OCI-LY7 (cell line): ENCODE measurements around the gene ANKRD13B. TPM values are rescaled to one million over a fixed set of nuclear protein-coding genes. Genes with fewer than 3 reads are reported as not detected.

ENCODE experiments used
- BruUV-seq: library from RNA; stranded (reverse); fragments of 400-500 nt; replicated peaks from 2 replicates; lab custom pipeline; 2021; lab: Mats Ljungman, UMichigan
- CTCF ChIA-PET: fragments of 300-600 bp; sonication (Branson Sonifier 250); formaldehyde crosslinking; loops from one replicate; lab custom pipeline; 2022; ENCODE audit warnings: antibody characterized with exemption; ENCODE audit not compliant: unreplicated experiment; lab: Charles Lee
- POLR2A ChIA-PET: fragments of 300-600 bp; sonication (Branson Sonifier 250); formaldehyde crosslinking; loops from one replicate; lab custom pipeline; 2022; ENCODE audit warnings: antibody characterized with exemption; lab: Charles Lee
- DNase-seq: peaks from one replicate; pipeline ENCODE4 v3.0.0-alpha.2; 2015; ENCODE audit warnings: low spot score
- H2AFZ ChIP-seq: fragments of 200-600 bp; sonication (generic), shearing (Covaris generic); 2 replicates; pipeline ENCODE4 v1.6.1; 2014; ENCODE audit warnings: mild to moderate bottlenecking, antibody characterized with exemption, low read length, moderate library complexity
- H3K27ac ChIP-seq: fragments of 200-600 bp; sonication (generic); 2 replicates; pipeline ENCODE4 v1.5.1; 2014; ENCODE audit warnings: mixed run types, low read depth, mild to moderate bottlenecking, moderate library complexity, low read length, inconsistent platforms; ENCODE audit not compliant: poor library complexity, severe bottlenecking
- H3K36me3 ChIP-seq: fragments of 200-600 bp; sonication (generic); 2 replicates; pipeline ENCODE4 v1.6.1; 2014; ENCODE audit warnings: mild to moderate bottlenecking, antibody characterized with exemption, low read length, moderate library complexity, mixed read lengths; ENCODE audit not compliant: insufficient read depth
- H3K4me1 ChIP-seq: fragments of 200-600 bp; sonication (generic); 2 replicates; pipeline ENCODE4 v1.5.1; 2014; ENCODE audit warnings: mild to moderate bottlenecking, low read length; ENCODE audit not compliant: insufficient read depth, poor library complexity, severe bottlenecking
- H3K4me2 ChIP-seq: fragments of 200-600 bp; sonication (generic); 2 replicates; pipeline ENCODE4 v1.6.1; 2014; ENCODE audit warnings: mild to moderate bottlenecking, low read length
- H3K4me3 ChIP-seq: fragments of 200-600 bp; sonication (generic); 2 replicates; pipeline ENCODE4 v1.5.1; 2014; ENCODE audit warnings: mild to moderate bottlenecking, low read depth, low read length; ENCODE audit not compliant: poor library complexity, severe bottlenecking
- H3K79me2 ChIP-seq: fragments of 200-600 bp; sonication (generic); 2 replicates; pipeline ENCODE4 v1.6.1; 2016; ENCODE audit warnings: low read depth, mild to moderate bottlenecking, low read length, moderate library complexity, mixed read lengths; ENCODE audit not compliant: insufficient read depth
- H3K9me2 ChIP-seq: fragments of 200-600 bp; sonication (generic); 2 replicates; pipeline ENCODE4 v1.6.1; 2016; ENCODE audit warnings: mild to moderate bottlenecking, low read length, mixed read lengths; ENCODE audit not compliant: insufficient read depth
- H3K9me3 ChIP-seq: fragments of 200-600 bp; sonication (generic); 2 replicates; pipeline ENCODE4 v1.6.1; 2014; ENCODE audit warnings: mild to moderate bottlenecking, mixed run types, low read length, mixed read lengths
- H4K20me1 ChIP-seq: fragments of 200-600 bp; sonication (generic); 2 replicates; pipeline ENCODE4 v1.6.1; 2014; ENCODE audit warnings: mild to moderate bottlenecking, antibody characterized with exemption, low read length, moderate library complexity, mixed read lengths; ENCODE audit not compliant: insufficient read depth
- CTCF ChIP-seq: fragments of 200-600 bp; sonication (generic); conservative IDR thresholded peaks from 2 replicates; pipeline ENCODE4 v1.5.1; 2014; ENCODE audit warnings: mild to moderate bottlenecking, antibody characterized with exemption, low read length, moderate library complexity, mixed read lengths
- EZH2phosphoT487 ChIP-seq: fragments of 200-600 bp; sonication (generic); IDR thresholded peaks from 2 replicates; pipeline ENCODE4 v1.6.1; 2018; ENCODE audit warnings: low read depth, borderline replicate concordance, mild to moderate bottlenecking, mixed run types, antibody characterized with exemption, low read length, moderate library complexity, mixed read lengths
- intact Hi-C: fragments of 100-400 bp; cut with micrococcal nuclease; formaldehyde crosslinking; loops from one replicate; pipeline ENCODE4 v1.10.0; 2022; ENCODE audit not compliant: unreplicated experiment
- total RNA-seq, 2 experiments: library from RNA; depleted of rRNA in 1 of 2; stranded (reverse); fragments of >200 nt in 1 of 2; shearing (Covaris generic) in 1 of 2; gene quantifications; 2 replicates each; pipeline ENCODE4 v1.2.3, GENCODE V29; 2014 to 2022

Gene ANKRD13B
- total RNA-seq, 2 experiments from 2014 or later: 22.8 to 30.5 TPM

DNA sequence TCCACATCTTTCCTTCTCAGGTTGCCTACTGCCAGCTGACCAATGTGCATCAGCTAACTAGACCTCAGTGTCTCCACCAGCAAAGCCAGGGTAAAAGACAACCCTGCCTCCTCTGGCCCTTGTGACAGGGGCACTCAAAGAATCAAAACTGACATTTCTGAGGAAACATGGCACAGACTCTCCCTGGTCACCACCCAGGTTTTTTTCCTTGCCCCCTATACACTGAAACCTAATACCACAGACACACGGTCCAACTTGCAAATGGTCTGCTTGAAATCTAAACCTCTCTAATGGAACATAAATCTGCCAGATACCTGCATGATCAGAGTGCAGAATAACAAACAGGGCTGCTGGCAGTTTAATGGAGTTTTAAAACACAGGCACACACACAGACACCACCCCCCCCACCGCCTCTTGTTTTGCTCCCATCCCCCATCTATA lies 49.3 kb downstream of the ANKRD13B start:
- intact Hi-C loops: no loop called here
- ChIA-PET POLR2A (interaction anchor here (0.6 to 0.7 kb wide), 4 partner anchors 47 to 363 kb away, joined by 3 read pairs; no protein-coding TSS in a partner anchor), CTCF (no interaction called here)
- no TSS peak for BruUV-seq
- Histone ChIP-seq H3K4me1 (peaks cover 10% of the 10 kb centered on the region), H3K36me3 (peaks cover 29% of the 10 kb centered on the region), H3K4me3 (no peak overlapping the region), H2AFZ (no peak overlapping the region), H4K20me1 (no peaks in the 10 kb centered on the region), H3K79me2 (no peaks in the 10 kb centered on the region), H3K9me2 (no peaks in the 10 kb centered on the region), H3K4me2 (no peak overlapping the region), H3K9me3 (no peaks in the 10 kb centered on the region), H3K27ac (no peak overlapping the region)
- no peak for DNase-seq
- TF ChIP-seq EZH2phosphoT487: no peak
- no peak for TF ChIP-seq CTCF

GRCh38 chr17:29643817-29644160 lies 50.9 kb downstream of the ANKRD13B start:
- ChIA-PET POLR2A (interaction anchor here (0.9 kb wide), 1 partner anchor 113 kb away, joined by 4 read pairs; no protein-coding TSS in a partner anchor), CTCF (no interaction called here)
- intact Hi-C loops: no loop called here
- Histone ChIP-seq H3K36me3 (peaks cover 38% of the 10 kb centered on the region), H3K4me3 (no peak overlapping the region), H2AFZ (no peak overlapping the region), H4K20me1 (no peaks in the 10 kb centered on the region), H3K4me2 (no peak overlapping the region), H3K4me1 (peaks cover 10% of the 10 kb centered on the region), H3K79me2 (no peaks in the 10 kb centered on the region), H3K9me2 (no peaks in the 10 kb centered on the region), H3K27ac (no peak overlapping the region), H3K9me3 (no peaks in the 10 kb centered on the region)
- DNase-seq: no peak
- BruUV-seq: no TSS peak
- TF ChIP-seq EZH2phosphoT487: no peak
- TF ChIP-seq CTCF: no peak

DNA sequence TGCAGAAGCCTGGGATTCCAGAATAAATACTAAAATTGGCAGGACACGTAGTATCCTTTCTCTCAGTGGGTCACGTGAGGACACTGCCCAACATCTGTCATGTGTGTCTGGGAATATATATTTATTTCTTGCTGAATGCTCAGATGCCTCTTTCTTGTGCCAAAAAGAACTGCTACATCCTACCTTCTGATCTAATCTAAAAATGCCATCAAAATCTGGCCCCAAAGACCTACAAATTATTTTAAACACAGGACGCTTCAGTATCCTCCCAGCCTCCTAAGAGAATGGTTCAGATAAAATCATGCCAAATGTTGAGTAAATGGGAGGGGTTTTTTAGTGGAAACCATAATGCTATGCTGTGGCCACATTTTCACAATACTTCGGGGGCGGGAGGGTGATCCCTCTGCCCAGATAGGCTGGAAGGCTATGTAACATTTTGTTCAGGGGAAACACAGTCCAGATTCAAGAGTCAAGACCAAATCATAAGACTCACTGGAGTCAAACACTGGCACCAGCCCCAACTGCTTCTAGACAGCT lies 52.7 kb downstream of the ANKRD13B start:
- Histone ChIP-seq H4K20me1 (no peaks in the 10 kb centered on the region), H3K27ac (no peak overlapping the region), H3K9me2 (no peaks in the 10 kb centered on the region), H3K36me3 (peaks cover 53% of the 10 kb centered on the region), H3K4me3 (no peak overlapping the region), H3K79me2 (no peaks in the 10 kb centered on the region), H3K4me2 (no peak overlapping the region), H3K9me3 (no peaks in the 10 kb centered on the region), H3K4me1 (no peaks in the 10 kb centered on the region), H2AFZ (no peak overlapping the region)
- no peak for TF ChIP-seq CTCF
- TF ChIP-seq EZH2phosphoT487: no peak
- intact Hi-C loops: no loop called here
- CTCF ChIA-PET: no interaction called here
- BruUV-seq: TSS peak; percentile 9
- POLR2A ChIA-PET: interaction anchor here (0.6 kb wide), 2 partner anchors 231 to 294 kb away, joined by 3 to 6 read pairs; no protein-coding TSS in a partner anchor
- no peak for DNase-seq
